ENCODE measurements around the gene SLCO2B1. TPM values are rescaled to one million over a fixed set of nuclear protein-coding genes. Genes with fewer than 3 reads are reported as not detected.

The SLCO2B1 gene
- total and polyA plus RNA-seq, 2 donors from 2014 or later, result 8.9 to 117 TPM

DNA sequence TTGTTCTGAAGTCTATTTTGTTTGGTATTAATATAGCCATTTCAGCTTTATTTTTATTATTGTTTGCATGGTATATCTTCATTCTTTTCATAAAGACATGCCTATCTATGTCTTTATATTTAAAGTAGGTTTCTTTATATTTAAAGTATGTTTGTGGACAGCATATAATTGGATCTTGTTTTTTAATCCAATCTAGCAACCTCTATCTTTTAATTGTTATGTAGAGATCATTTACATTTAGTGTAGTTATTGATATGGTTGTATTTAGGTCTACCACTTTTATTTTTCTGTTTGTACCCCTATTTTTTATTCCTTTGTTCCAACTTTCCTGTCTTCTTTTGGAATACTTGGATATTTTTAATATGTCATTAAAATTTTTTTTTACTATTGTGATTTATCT, 103.4 kb downstream of the SLCO2B1 start:
- no peak overlapping the region for H3K27ac ChIP-seq (ENCODE audit: low read depth in 2 of 2, low read length in 2 of 2)
- no peaks in the 10 kb centered on the region for H3K36me3 ChIP-seq (ENCODE audit: control insufficient read depth in 2 of 3, insufficient read depth in 3 of 3, low read length in 3 of 3)
- H3K9ac ChIP-seq (ENCODE audit: low read length in 3 of 3), result no peak overlapping the region
- DNase-seq (no peak), FAIRE-seq (no peak)
- no peaks in the 10 kb centered on the region for H3K9me3 ChIP-seq (ENCODE audit: control insufficient read depth in 2 of 3, insufficient read depth in 1 of 3, low read length in 3 of 3)
- no peaks in the 10 kb centered on the region for H3K27me3 ChIP-seq (ENCODE audit: control insufficient read depth, insufficient read depth, low read length)
- H3K4me3 ChIP-seq (ENCODE audit: low read length in 3 of 3), result no peak overlapping the region
- TF ChIP-seq, protein P1, sequence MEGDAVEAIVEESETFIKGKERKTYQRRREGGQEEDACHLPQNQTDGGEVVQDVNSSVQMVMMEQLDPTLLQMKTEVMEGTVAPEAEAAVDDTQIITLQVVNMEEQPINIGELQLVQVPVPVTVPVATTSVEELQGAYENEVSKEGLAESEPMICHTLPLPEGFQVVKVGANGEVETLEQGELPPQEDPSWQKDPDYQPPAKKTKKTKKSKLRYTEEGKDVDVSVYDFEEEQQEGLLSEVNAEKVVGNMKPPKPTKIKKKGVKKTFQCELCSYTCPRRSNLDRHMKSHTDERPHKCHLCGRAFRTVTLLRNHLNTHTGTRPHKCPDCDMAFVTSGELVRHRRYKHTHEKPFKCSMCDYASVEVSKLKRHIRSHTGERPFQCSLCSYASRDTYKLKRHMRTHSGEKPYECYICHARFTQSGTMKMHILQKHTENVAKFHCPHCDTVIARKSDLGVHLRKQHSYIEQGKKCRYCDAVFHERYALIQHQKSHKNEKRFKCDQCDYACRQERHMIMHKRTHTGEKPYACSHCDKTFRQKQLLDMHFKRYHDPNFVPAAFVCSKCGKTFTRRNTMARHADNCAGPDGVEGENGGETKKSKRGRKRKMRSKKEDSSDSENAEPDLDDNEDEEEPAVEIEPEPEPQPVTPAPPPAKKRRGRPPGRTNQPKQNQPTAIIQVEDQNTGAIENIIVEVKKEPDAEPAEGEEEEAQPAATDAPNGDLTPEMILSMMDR (IDR thresholded peaks at IDR 0.05; ENCODE audit: borderline replicate concordance, extremely low read depth, insufficient read depth), result no peak
- intact Hi-C loops (cut with DNase I), result no loop called here
- H3K4me1 ChIP-seq (ENCODE audit: control insufficient read depth in 2 of 3, insufficient read depth in 2 of 3, low read depth in 1 of 3, low read length in 3 of 3), result no peaks in the 10 kb centered on the region

Other genes with a start within 250 kb of the SLCO2B1 start
- 14.6 TPM for gene XRRA1, start 202.0 kb upstream of the SLCO2B1 start, total RNA-seq
- 2.6 TPM for gene XRRA1, start 202.0 kb upstream of the SLCO2B1 start, polyA plus RNA-seq (ENCODE audit: insufficient read depth, low read depth, low replicate concordance)
- 176 TPM for gene SPCS2, start 201.8 kb upstream of the SLCO2B1 start, total RNA-seq
- gene SPCS2, start 201.8 kb upstream of the SLCO2B1 start, polyA plus RNA-seq (ENCODE audit: insufficient read depth, low read depth, low replicate concordance), result 224 TPM
- 13.2 TPM for gene NEU3, start 162.2 kb upstream of the SLCO2B1 start, total RNA-seq
- 2.8 TPM for gene NEU3, start 162.2 kb upstream of the SLCO2B1 start, polyA plus RNA-seq (ENCODE audit: insufficient read depth, low read depth, low replicate concordance)
- gene OR2AT4, start 54.2 kb upstream of the SLCO2B1 start, total RNA-seq, result not detected
- not detected for gene OR2AT4, start 54.2 kb upstream of the SLCO2B1 start, polyA plus RNA-seq (ENCODE audit: insufficient read depth, low read depth, low replicate concordance)
- 0.69 TPM for gene TPBGL, start 89.7 kb downstream of the SLCO2B1 start, total RNA-seq
- gene TPBGL, start 89.7 kb downstream of the SLCO2B1 start, polyA plus RNA-seq (ENCODE audit: insufficient read depth, low read depth, low replicate concordance), result 0.13 TPM
- 53.8 TPM for gene ARRB1, start 200.6 kb downstream of the SLCO2B1 start, total RNA-seq
- gene ARRB1, start 200.6 kb downstream of the SLCO2B1 start, polyA plus RNA-seq (ENCODE audit: insufficient read depth, low read depth, low replicate concordance), result 17.6 TPM
- 1,724 TPM for gene RPS3, start 248.4 kb downstream of the SLCO2B1 start, total RNA-seq
- 1,510 TPM for gene RPS3, start 248.4 kb downstream of the SLCO2B1 start, polyA plus RNA-seq (ENCODE audit: insufficient read depth, low read depth, low replicate concordance)